ENCODE results near the gene ULK4. TPM values are rescaled to one million over a fixed set of nuclear protein-coding genes. Genes with fewer than 3 reads are reported as not detected.

Gene ULK4
- total RNA-seq, 4 donors from 2014 or later = 8.4 to 43.8 (median 20.8) TPM

DNA sequence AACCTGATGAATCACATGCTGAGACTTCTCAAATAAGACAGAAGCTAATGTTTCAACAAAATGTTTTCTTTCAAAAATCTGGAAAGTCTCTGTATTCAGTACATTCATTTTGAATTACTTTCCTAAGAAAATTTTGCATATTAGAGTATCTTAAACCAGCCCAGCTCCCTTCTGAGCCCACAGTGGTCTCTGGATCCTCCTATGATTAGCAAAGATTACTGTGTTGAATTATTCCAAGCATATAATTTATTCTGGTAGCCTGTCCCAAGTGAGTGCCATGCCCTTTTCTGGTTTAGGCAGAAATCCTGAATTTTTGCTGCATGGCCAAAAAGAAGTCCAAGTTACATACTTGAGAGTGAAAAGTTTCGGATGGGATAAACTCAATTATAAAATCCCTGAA, 483.6 kb downstream of the ULK4 start:
- H3K27me3 ChIP-seq = no peaks in the 10 kb centered on the region
- DNase-seq = no peak
- H3K4me3 ChIP-seq = no peak overlapping the region
- H3K9me3 ChIP-seq = peaks cover 0 to 2% (median 0%) of the 10 kb centered on the region in 4 donors
- H3K27ac ChIP-seq = no peak overlapping the region
- no peaks in the 10 kb centered on the region for H3K36me3 ChIP-seq
- peaks cover 0 to 4% (median 0%) of the 10 kb centered on the region in 4 donors for H3K4me1 ChIP-seq
- no peak for TF ChIP-seq POLR2A (IDR thresholded peaks at IDR 0.05)
- TF ChIP-seq, protein P1, sequence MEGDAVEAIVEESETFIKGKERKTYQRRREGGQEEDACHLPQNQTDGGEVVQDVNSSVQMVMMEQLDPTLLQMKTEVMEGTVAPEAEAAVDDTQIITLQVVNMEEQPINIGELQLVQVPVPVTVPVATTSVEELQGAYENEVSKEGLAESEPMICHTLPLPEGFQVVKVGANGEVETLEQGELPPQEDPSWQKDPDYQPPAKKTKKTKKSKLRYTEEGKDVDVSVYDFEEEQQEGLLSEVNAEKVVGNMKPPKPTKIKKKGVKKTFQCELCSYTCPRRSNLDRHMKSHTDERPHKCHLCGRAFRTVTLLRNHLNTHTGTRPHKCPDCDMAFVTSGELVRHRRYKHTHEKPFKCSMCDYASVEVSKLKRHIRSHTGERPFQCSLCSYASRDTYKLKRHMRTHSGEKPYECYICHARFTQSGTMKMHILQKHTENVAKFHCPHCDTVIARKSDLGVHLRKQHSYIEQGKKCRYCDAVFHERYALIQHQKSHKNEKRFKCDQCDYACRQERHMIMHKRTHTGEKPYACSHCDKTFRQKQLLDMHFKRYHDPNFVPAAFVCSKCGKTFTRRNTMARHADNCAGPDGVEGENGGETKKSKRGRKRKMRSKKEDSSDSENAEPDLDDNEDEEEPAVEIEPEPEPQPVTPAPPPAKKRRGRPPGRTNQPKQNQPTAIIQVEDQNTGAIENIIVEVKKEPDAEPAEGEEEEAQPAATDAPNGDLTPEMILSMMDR (IDR thresholded peaks at IDR 0.05) = no peak

DNA sequence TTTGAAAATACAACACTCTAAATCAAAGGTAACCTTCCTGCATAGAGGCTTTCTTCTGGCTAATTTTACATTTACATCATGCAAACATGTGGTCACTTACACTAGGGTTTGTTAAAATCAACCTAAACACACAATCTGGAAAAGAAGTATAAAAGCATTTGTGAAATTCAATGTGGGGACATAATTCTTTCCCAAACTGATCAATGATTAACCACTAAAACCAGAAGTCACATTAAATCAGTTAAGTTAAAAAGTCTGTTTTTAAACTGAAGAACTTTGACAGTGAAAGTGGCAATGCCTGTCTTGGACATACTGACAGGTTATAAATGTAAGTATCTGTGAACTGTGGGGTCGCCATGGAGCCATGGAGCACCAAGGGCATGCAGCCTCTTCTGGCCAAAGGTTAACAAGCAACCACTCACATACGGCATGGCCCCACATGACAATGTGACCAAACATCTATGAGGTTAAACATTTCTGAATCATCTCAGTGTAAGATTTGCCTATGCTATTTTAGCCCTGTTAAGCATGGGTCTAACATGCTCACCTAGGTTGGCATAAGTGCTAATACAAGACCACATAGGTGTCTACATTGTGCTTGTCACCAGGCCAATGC, 484.4 kb downstream of the ULK4 start:
- peaks cover 0 to 9% (median 0%) of the 10 kb centered on the region in 4 donors for H3K9me3 ChIP-seq
- H3K36me3 ChIP-seq = no peaks in the 10 kb centered on the region
- H3K27me3 ChIP-seq = no peaks in the 10 kb centered on the region
- no peak for TF ChIP-seq POLR2A (IDR thresholded peaks at IDR 0.05)
- TF ChIP-seq, protein P1 (IDR thresholded peaks at IDR 0.05) = no peak
- H3K4me3 ChIP-seq = no peak overlapping the region
- peaks cover 0 to 4% (median 0%) of the 10 kb centered on the region in 4 donors for H3K4me1 ChIP-seq
- no peak for DNase-seq
- H3K27ac ChIP-seq = no peak overlapping the region

DNA sequence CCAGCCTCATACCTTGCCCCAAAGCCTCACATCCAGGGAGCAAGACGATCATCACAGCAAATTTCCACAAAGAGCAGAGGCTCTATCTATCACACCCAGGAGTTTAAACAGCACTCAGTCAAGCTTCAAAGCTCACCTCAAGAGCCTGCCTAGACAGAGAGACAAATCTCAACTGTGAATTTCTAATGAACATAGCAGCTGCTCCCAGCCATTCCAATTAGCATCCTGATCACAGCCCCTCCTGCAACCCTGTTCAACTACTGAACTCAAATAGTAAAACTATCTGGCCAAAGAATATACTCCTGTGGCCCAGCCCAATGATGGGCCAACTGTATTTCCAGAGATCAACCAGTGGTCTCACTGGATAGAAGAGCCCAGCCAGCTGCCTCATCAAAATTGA, 492.8 kb downstream of the ULK4 start:
- Histone ChIP-seq H3K9me3 (peaks cover 0 to 12% (median 0%) of the 10 kb centered on the region in 4 donors), H3K4me1 (no peaks in the 10 kb centered on the region)
- TF ChIP-seq POLR2A (IDR thresholded peaks at IDR 0.05) = no peak
- TF ChIP-seq, protein P1 (IDR thresholded peaks at IDR 0.05) = no peak

DNA sequence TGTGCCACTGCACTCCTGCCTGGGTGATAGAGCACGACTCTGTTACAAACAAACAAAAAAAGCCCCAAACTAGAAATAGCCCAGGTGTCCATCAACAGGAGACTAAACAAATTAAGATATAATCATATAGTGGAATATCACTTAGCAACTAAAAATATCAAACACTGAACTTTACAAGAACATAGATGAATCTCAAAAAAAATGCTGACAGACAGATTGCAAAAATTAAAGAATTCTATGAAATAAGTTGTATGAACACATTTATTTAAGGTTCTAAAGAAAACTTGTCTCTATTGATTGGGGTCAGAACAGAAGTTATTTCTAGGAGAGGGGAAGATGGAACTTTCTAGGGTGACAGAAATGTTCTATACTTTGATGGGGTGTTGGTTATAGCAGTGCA, 494.4 kb downstream of the ULK4 start:
- Histone ChIP-seq H3K27ac (no peak overlapping the region), H3K27me3 (no peaks in the 10 kb centered on the region)
- TF ChIP-seq POLR2A (IDR thresholded peaks at IDR 0.05) = no peak

More for the DNA sequence above, 492.8 kb downstream of the ULK4 start:
- Histone ChIP-seq H3K27me3 (no peaks in the 10 kb centered on the region), H3K4me3 (no peak overlapping the region), H3K27ac (no peak overlapping the region), H3K36me3 (no peaks in the 10 kb centered on the region)
- no peak for DNase-seq

DNA sequence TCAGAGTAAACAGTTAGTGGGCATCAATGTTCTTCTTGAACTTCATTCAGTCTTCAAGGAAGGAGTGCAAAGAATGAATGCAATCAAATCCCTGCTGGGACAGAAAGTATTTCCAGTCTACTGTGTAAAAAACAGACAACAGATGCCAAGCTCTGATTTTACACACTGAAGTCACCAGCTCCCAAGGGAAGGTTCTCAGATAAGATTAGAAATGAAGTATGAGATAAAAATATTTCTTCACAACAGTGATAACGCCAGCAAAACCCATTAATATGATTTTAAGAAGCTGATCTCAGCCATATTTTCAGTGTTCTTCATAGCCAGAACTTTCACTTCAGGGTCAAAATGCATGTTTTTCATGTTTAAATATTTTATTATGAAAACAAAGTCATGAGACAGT, 497.0 kb downstream of the ULK4 start:
- Histone ChIP-seq H3K4me3 (no peak overlapping the region), H3K9me3 (no peaks in the 10 kb centered on the region), H3K4me1 (no peaks in the 10 kb centered on the region), H3K36me3 (no peaks in the 10 kb centered on the region), H3K27me3 (no peaks in the 10 kb centered on the region), H3K27ac (no peak overlapping the region)
- TF ChIP-seq, protein P1 (IDR thresholded peaks at IDR 0.05) = no peak
- TF ChIP-seq POLR2A (IDR thresholded peaks at IDR 0.05) = no peak
- no peak for DNase-seq

More for the DNA sequence above, 494.4 kb downstream of the ULK4 start:
- H3K36me3 ChIP-seq = no peaks in the 10 kb centered on the region
- peaks cover 0 to 3% (median 0%) of the 10 kb centered on the region in 4 donors for H3K9me3 ChIP-seq
- no peak overlapping the region for H3K4me3 ChIP-seq
- no peaks in the 10 kb centered on the region for H3K4me1 ChIP-seq
- DNase-seq = no peak

DNA sequence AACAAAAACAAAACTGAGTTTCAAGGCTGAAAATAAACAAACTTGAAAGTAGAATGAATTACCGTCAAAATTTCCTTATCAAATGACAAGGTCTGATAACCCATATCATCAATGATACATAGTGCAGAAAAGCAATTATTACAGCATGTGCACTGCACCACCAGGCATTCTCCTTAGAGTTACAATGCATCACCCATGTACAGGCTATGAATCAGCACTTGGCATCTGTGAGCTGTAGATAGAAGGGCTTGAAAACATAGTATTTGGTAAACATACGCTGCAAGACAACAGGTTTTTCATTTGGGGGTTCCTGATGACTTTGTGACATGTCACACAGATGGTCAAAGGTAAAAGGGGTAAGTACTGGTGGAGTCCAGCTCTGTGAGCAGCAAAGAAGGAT, 497.5 kb downstream of the ULK4 start:
- DNase-seq = no peak
- H3K4me1 ChIP-seq = no peaks in the 10 kb centered on the region
- H3K27me3 ChIP-seq = no peaks in the 10 kb centered on the region
- no peaks in the 10 kb centered on the region for H3K9me3 ChIP-seq
- TF ChIP-seq, protein P1 (IDR thresholded peaks at IDR 0.05) = no peak
- no peak for TF ChIP-seq POLR2A (IDR thresholded peaks at IDR 0.05)
- H3K27ac ChIP-seq = no peak overlapping the region
- no peak overlapping the region for H3K4me3 ChIP-seq
- no peaks in the 10 kb centered on the region for H3K36me3 ChIP-seq
